ENCODE measurements around the gene RERE. TPM values are rescaled to one million over a fixed set of nuclear protein-coding genes. Genes with fewer than 3 reads are reported as not detected.

The RERE gene
- total RNA-seq, 6 experiments from 2014 or later = 36.5 to 41.6 (median 37.5) TPM

DNA sequence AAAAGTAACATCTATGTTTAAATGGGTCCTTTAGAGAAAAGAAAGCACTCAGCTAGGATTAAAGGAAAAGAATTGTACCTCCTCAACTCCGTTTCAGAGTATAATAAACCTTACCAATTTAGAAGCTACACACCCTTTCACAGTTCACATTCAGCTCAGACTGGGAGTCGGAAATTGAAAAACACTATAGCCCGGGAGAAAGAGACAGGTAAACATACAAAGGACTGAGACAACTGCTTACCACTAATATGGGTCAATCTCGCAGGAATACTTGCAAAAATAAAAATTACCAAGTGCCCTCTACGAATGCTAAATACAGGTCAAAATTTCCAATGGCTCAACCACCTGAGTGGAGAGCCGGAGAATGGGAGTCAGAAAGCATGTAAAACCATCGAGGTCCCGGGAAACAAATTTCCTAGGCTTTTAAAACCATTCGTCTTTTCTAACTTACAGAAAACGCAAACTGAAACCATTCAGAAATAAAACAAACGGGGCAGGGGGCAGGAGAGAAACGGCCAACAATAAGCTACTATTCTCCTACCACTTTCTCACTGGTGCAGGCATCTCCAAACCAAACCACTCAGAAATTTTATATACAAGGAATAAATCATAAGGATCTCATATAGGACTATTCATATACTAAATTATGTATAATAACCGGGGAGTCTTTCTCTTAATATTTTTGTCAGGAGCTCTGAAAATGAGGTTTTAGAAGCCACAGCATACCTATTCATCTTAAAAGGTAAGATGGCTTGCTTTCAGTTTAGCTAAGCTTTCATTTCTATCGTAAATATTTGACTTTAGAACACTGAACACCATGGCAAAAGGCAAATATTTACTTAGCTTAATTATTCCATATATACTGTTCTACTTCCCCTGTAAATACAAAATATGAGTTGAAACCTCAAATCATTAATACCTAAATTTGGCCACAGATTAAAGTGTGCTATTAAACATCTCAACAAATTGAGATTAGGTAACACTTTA lies 136.5 kb downstream of the RERE start:
- no peak for DNase-seq
- TF ChIP-seq, protein P1, sequence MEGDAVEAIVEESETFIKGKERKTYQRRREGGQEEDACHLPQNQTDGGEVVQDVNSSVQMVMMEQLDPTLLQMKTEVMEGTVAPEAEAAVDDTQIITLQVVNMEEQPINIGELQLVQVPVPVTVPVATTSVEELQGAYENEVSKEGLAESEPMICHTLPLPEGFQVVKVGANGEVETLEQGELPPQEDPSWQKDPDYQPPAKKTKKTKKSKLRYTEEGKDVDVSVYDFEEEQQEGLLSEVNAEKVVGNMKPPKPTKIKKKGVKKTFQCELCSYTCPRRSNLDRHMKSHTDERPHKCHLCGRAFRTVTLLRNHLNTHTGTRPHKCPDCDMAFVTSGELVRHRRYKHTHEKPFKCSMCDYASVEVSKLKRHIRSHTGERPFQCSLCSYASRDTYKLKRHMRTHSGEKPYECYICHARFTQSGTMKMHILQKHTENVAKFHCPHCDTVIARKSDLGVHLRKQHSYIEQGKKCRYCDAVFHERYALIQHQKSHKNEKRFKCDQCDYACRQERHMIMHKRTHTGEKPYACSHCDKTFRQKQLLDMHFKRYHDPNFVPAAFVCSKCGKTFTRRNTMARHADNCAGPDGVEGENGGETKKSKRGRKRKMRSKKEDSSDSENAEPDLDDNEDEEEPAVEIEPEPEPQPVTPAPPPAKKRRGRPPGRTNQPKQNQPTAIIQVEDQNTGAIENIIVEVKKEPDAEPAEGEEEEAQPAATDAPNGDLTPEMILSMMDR (IDR thresholded peaks at IDR 0.05) = no peak
- H3K4me3 Mint-ChIP-seq = no peak overlapping the region
- no peaks in the 10 kb centered on the region for H3K36me3 Mint-ChIP-seq (ENCODE audit: low read depth)
- no peaks in the 10 kb centered on the region for H3K27me3 Mint-ChIP-seq (ENCODE audit: insufficient read depth)
- no peak overlapping the region for H3K27ac Mint-ChIP-seq
- no peaks in the 10 kb centered on the region for H3K9me3 Mint-ChIP-seq
- H3K4me1 Mint-ChIP-seq (ENCODE audit: low read depth) = peaks cover 19% of the 10 kb centered on the region

DNA sequence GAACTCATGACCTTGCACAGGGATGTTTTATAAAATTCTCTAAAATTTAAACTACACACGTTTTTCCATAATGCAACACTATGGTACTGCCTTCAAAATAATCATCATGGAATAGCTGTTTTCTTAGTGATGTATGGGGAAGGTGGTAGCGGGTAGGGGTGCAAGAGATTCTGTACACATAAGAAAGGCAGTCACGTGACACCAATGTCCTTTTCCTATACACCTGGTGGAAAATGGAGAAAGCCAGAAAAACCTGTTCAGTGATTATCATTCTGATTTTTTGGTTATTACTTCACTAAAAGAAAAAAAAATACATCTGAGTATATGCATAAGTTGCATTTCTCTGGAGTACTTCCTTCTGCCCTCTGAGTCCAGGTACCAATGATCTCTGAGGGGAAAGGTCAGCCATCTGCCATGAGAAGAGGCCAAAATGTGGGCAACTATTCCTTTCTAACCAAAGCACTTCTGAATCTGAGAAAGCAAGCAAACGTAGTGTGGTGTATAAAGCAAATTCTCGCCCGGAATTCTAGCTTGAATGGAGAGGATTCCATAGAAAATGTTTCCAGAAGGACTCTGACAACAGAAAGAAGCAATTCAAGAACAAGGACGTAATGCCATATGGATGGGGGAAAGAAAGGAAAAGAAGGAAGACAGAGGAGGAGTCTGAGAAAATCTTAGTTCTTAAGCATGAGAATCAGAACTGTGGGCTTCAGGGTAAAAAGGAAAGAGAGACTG lies 137.3 kb downstream of the RERE start:
- Mint-ChIP-seq H3K27ac (no peak overlapping the region), H3K4me3 (no peak overlapping the region), H3K4me1 (ENCODE audit: low read depth) (peaks cover 24% of the 10 kb centered on the region), H3K27me3 (ENCODE audit: insufficient read depth) (no peaks in the 10 kb centered on the region), H3K36me3 (ENCODE audit: low read depth) (no peaks in the 10 kb centered on the region), H3K9me3 (no peaks in the 10 kb centered on the region)
- no peak for DNase-seq
- TF ChIP-seq, protein P1 (IDR thresholded peaks at IDR 0.05) = no peak

DNA sequence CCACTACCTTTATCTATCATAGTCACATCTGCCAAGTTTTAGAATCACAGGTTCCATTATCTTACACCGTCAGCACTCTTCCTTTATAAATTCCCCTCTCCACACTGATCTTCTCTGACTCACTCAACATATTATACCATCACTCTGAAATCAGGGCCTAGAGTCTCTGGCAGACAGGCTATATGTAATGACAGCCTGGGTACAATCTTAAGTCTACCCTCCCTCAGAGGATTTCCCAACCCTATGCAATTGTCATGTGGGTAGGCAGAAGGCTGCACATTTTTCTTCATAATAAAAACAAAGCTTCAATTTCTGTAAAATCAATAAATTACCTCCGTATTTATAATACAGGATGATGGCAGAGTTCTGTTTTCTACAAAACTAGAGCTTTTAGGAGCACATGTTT lies 138.0 kb downstream of the RERE start:
- H3K9me3 Mint-ChIP-seq = no peaks in the 10 kb centered on the region
- H3K27me3 Mint-ChIP-seq (ENCODE audit: insufficient read depth) = no peaks in the 10 kb centered on the region
- H3K4me3 Mint-ChIP-seq = no peak overlapping the region
- no peak for DNase-seq
- H3K4me1 Mint-ChIP-seq (ENCODE audit: low read depth) = peaks cover 26% of the 10 kb centered on the region
- TF ChIP-seq, protein P1 (IDR thresholded peaks at IDR 0.05) = no peak
- H3K27ac Mint-ChIP-seq = no peak overlapping the region
- H3K36me3 Mint-ChIP-seq (ENCODE audit: low read depth) = no peaks in the 10 kb centered on the region

DNA sequence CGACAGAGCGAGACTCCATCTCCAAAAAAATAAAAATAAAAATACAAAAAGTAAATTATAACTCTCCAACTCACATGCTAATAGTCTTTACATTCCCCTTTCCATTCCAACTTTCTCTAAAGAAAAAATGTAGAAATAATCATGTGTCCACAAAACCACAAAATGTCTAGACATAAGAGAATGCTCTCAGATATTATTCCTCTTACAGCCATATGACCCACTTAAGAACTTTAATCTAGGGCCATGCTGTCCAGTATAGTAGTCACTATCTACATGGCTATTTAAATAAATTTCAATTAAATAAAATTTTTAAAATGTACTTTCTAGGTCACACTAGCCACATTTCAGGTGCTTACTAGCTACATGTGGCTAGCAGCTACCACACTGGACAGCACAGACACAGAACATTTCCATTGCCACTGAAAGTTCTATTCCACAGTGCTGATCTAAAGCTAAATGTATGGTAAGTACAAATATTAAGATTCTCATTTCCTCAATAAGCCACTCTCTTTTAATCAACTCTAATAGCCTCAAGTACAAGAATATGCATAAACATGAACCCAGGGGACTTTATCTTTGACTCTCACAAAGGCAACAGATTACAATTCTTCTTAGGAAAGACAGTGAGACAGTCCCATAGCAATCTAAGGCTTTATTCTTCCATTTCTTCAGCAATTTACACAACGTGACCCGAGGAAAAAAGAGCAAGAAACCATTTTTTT lies 138.6 kb downstream of the RERE start:
- TF ChIP-seq, protein P1 (IDR thresholded peaks at IDR 0.05) = no peak
- H3K4me3 Mint-ChIP-seq = no peak overlapping the region
- H3K27ac Mint-ChIP-seq = no peak overlapping the region
- no peaks in the 10 kb centered on the region for H3K27me3 Mint-ChIP-seq (ENCODE audit: insufficient read depth)
- H3K9me3 Mint-ChIP-seq = no peaks in the 10 kb centered on the region
- no peak for DNase-seq
- no peaks in the 10 kb centered on the region for H3K36me3 Mint-ChIP-seq (ENCODE audit: low read depth)
- H3K4me1 Mint-ChIP-seq (ENCODE audit: low read depth) = peaks cover 27% of the 10 kb centered on the region

DNA sequence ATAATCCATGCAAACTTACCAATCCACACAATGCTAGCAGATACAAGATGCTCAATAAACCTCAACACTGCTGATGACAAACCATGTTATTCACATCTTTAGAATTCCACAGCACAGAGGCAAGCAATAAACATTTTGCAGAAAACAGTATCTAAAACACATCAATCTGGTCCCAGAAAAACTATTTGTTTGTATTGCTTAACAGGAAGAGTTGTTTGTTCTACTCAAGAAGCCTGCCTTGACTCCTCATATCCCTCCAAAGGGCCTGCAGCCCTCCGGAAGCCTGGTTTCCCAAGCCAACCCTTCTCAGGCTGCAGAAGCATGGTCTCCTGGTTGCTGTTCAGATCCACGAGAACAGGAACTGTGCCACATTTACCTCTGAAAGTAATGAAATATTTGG lies 139.7 kb downstream of the RERE start:
- TF ChIP-seq, protein P1 (IDR thresholded peaks at IDR 0.05) = no peak
- Mint-ChIP-seq H3K27me3 (ENCODE audit: insufficient read depth) (no peaks in the 10 kb centered on the region), H3K27ac (no peak overlapping the region), H3K36me3 (ENCODE audit: low read depth) (no peaks in the 10 kb centered on the region), H3K4me3 (no peak overlapping the region), H3K4me1 (ENCODE audit: low read depth) (peaks cover 27% of the 10 kb centered on the region), H3K9me3 (no peaks in the 10 kb centered on the region)
- no peak for DNase-seq

Data from HFFc6 (cell line).